GM18517 (cell line): ENCODE data around the gene ATP9A.
"Not testable (repeated sequence)": the region's sequence is repeated elsewhere in the genome, so short reads cannot be mapped to it uniquely, and the experiment has no call there.

Source experiments
- ATAC-seq: cut with Tn5 transposase; IDR thresholded peaks from one replicate; pipeline ENCODE4 v1.9.1; 2021; ENCODE audit warnings: mild to moderate bottlenecking, moderate library complexity; ENCODE audit not compliant: unreplicated experiment

The ATP9A gene

GRCh38 chr20:51797357-51798025 lies 29.3 kb upstream of the ATP9A start:
- no peak for ATAC-seq

GRCh38 chr20:51796340-51796739 lies 28.1 kb upstream of the ATP9A start:
- no peak for ATAC-seq

- ATAC-seq, result no peak
These were observed 24.8 kb upstream of the ATP9A start for GRCh38 chr20:51792960-51793359.

- ATAC-seq, result no peak
These were observed 23.4 kb upstream of the ATP9A start for GRCh38 chr20:51791626-51792025.

GRCh38 chr20:51790256-51790655 lies 22.1 kb upstream of the ATP9A start:
- ATAC-seq, result no peak

GRCh38 chr20:51789434-51789833 lies 21.2 kb upstream of the ATP9A start:
- no peak for ATAC-seq

- no peak for ATAC-seq
These were observed 20.6 kb upstream of the ATP9A start for GRCh38 chr20:51788822-51789221.

- no peak for ATAC-seq
These were observed 16.1 kb upstream of the ATP9A start for GRCh38 chr20:51784299-51784698.

GRCh38 chr20:51778229-51778759 lies 10.1 kb upstream of the ATP9A start:
- ATAC-seq, result not testable (repeated sequence)

- no peak for ATAC-seq
These were observed 7.1 kb upstream of the ATP9A start for GRCh38 chr20:51775241-51775640.

GRCh38 chr20:51772236-51772635 lies 4.0 kb upstream of the ATP9A start:
- ATAC-seq, result no peak

GRCh38 chr20:51769976-51770615 lies 1.9 kb upstream of the ATP9A start:
- no peak for ATAC-seq

GRCh38 chr20:51768759-51769517 lies 748 bp upstream of the ATP9A start:
- ATAC-seq, result no peak

- no peak for ATAC-seq
These were observed 960 bp downstream of the ATP9A start for GRCh38 chr20:51766994-51767866.

- not testable (repeated sequence) for ATAC-seq
These were observed 2.8 kb downstream of the ATP9A start for GRCh38 chr20:51765381-51765780.

- ATAC-seq, result no peak
These were observed 4.1 kb downstream of the ATP9A start for GRCh38 chr20:51763965-51764602.

GRCh38 chr20:51760905-51761546 lies 7.2 kb downstream of the ATP9A start:
- no peak for ATAC-seq

- ATAC-seq, result no peak
These were observed 8.2 kb downstream of the ATP9A start for GRCh38 chr20:51759769-51760510.

- no peak for ATAC-seq
These were observed 9.1 kb downstream of the ATP9A start for GRCh38 chr20:51758978-51759544.
